ENCODE measurements around the gene CUX1.

DNA sequence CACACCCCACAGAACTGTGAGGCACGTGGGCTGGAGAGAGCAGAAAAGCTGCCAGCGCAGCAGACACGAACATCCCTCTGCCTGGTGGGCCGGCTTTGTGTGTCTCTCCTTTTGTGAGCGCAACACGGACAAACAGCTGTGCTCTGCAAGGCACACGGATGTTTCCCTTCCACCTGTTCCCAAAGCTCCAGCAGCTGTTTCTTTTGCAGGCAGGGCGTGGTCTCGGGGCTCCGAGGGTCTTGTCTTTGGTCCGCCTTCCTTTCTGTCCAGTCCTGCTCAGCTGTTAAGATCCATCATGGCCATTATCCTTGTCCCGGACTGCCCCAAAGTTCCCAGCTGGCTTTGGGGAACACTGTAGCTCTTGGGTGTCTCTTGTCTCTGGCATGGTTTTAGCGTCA is 436.5 kb downstream of the CUX1 start:
- no peak for TF ChIP-seq ZFP41 (tag by site-specific recombination; IDR thresholded peaks at IDR 0.05; ENCODE audit: borderline replicate concordance)
- TF ChIP-seq, protein P1, sequence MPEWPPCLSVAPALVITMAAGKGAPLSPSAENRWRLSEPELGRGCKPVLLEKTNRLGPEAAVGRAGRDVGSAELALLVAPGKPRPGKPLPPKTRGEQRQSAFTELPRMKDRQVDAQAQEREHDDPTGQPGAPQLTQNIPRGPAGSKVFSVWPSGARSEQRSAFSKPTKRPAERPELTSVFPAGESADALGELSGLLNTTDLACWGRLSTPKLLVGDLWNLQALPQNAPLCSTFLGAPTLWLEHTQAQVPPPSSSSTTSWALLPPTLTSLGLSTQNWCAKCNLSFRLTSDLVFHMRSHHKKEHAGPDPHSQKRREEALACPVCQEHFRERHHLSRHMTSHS (tag by site-specific recombination; IDR thresholded peaks at IDR 0.05): no peak
- TF ChIP-seq, protein P2, sequence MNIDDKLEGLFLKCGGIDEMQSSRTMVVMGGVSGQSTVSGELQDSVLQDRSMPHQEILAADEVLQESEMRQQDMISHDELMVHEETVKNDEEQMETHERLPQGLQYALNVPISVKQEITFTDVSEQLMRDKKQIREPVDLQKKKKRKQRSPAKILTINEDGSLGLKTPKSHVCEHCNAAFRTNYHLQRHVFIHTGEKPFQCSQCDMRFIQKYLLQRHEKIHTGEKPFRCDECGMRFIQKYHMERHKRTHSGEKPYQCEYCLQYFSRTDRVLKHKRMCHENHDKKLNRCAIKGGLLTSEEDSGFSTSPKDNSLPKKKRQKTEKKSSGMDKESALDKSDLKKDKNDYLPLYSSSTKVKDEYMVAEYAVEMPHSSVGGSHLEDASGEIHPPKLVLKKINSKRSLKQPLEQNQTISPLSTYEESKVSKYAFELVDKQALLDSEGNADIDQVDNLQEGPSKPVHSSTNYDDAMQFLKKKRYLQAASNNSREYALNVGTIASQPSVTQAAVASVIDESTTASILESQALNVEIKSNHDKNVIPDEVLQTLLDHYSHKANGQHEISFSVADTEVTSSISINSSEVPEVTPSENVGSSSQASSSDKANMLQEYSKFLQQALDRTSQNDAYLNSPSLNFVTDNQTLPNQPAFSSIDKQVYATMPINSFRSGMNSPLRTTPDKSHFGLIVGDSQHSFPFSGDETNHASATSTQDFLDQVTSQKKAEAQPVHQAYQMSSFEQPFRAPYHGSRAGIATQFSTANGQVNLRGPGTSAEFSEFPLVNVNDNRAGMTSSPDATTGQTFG (tag by site-specific recombination; IDR thresholded peaks at IDR 0.05; ENCODE audit: borderline replicate concordance): no peak
- TF ChIP-seq, protein P3, sequence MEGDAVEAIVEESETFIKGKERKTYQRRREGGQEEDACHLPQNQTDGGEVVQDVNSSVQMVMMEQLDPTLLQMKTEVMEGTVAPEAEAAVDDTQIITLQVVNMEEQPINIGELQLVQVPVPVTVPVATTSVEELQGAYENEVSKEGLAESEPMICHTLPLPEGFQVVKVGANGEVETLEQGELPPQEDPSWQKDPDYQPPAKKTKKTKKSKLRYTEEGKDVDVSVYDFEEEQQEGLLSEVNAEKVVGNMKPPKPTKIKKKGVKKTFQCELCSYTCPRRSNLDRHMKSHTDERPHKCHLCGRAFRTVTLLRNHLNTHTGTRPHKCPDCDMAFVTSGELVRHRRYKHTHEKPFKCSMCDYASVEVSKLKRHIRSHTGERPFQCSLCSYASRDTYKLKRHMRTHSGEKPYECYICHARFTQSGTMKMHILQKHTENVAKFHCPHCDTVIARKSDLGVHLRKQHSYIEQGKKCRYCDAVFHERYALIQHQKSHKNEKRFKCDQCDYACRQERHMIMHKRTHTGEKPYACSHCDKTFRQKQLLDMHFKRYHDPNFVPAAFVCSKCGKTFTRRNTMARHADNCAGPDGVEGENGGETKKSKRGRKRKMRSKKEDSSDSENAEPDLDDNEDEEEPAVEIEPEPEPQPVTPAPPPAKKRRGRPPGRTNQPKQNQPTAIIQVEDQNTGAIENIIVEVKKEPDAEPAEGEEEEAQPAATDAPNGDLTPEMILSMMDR (tag by site-specific recombination; IDR thresholded peaks at IDR 0.05): no peak
- no peak for TF ChIP-seq ZNF529 (tag by site-specific recombination; IDR thresholded peaks at IDR 0.05; ENCODE audit: insufficient replicate concordance)
- TF ChIP-seq BCL11A (tag by site-specific recombination; IDR thresholded peaks at IDR 0.05; ENCODE audit: low read depth): no peak
